Left hindlimb (tissue), 1 donor: ENCODE results near the gene CAPG.
"Not testable (repeated sequence)": the region's sequence is repeated elsewhere in the genome, so short reads cannot be mapped to it uniquely, and the experiment has no call there.

Experiments
- DNase-seq: peaks from one replicate; pipeline ENCODE4 v3.0.0-alpha.2; 2018

CAPG gene

GRCh38 chr2:85395912-85396475, 14.2 kb downstream of the CAPG start:
- no peak for DNase-seq

GRCh38 chr2:85394976-85395375, 15.2 kb downstream of the CAPG start:
- no peak for DNase-seq

DNA sequence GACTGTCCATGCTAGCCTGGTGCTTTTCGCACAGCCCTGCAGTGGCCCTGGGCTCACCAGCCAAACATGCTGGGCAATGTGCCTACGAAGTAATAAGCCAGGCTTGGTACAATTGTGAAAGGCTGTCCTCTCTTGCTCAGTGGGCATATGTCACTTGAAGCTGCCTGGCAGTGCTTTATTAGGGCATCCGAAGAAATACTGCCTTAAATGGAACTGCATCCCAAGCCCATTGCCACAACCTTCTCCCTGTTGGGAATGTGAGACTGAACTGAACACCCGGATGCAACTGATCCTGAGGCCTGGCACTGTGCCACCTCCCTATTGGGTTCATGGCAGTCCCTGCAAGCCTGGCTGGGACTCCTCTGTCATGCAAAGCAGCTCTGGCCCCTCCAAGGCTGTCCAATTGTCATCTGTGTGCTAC, 15.9 kb downstream of the CAPG start:
- DNase-seq = no peak

DNA sequence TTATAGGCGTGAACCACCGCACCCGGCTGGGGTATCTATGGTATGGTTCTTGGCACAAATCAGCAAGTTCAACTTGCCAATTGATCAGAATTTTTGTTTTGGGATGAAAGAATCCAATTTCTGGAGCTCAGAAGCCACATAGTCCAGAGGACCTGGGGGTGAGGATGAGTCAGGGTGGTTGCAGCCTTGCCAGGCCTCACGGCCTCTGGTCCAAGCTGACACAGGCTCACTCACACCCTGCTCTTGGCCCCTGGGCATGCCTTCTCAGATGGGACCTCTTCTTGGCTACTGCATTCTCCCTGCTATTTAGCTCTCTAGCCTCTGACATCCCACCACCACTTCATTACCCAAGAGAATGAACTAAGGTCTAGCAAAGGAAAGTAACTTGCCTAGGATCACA, 16.3 kb downstream of the CAPG start:
- no peak for DNase-seq

DNA sequence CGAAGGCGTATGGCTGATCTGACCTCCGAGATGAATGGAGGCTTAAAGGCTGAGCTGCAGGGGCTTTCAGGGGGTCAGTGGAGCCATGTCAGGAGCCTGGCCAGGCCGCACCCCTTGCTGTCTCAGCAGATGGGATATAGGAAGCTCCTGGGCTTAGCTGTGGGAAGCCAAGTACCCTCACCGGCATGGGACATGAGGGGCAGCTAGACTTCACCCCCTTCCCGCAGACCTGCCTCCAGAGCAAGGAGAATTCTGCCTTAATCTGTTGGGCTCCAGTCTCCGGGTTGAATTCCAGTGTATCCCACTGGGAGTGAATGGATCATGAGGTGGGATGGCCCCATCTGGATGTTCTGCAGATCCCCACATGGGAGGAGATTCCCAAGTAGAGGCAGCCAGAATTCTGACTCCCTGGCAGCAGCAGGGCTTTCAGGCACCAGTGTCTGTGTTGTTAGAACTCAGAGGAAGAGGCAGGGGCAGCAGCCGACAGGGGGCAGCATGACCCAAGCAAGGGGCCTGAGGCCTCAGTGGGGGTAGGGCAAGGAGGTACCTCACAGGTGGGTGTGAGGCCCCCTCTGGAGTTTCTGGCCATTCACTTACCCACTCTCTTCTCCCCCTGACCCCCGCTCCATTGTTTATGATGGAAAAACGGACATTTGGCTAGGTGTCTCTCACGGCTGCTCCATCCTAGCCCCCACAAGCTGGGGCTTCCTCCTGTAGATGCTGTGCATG, 19.1 kb downstream of the CAPG start:
- DNase-seq = no peak

- no peak for DNase-seq
Observed at GRCh38 chr2:85388878-85389538, 21.2 kb downstream of the CAPG start.

DNA sequence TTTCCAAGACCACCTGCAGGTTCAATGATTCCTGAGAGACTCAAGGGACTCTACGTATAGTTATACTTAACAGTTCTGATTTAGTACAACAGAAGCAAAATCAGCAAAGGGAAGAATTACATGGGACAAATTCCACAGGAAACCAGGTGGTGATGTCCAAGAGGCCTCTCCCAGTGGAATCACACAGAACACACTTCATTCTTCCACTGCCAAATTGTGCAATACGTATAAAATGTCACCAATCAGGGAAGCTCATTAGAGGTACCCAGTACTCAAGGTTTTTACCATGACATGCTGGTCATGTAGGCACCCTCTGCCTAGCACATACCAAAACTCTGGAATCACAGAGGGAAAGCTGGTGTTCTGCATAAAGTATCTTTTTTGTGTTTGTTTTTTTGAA, 22.4 kb downstream of the CAPG start:
- no peak for DNase-seq

DNA sequence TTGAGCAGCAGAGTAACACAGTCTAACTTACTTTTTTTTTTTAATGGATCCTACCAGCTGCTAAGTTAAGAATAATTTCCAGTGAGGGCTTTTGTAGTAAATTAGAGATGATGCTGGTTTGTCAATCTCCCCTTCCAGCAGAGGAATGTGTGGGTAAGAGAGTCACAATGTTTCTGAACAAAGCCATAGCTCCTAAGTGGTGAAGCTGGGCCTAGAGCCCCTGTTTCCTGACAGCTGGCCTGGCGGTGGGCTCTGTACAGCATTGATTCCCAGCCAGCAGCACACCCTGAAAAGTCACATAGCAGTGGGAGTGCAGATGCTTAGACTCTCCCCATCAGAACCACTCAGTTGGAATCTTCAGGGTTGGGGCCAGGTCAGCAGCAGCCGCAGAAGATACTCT, 24.4 kb downstream of the CAPG start:
- no peak for DNase-seq

DNA sequence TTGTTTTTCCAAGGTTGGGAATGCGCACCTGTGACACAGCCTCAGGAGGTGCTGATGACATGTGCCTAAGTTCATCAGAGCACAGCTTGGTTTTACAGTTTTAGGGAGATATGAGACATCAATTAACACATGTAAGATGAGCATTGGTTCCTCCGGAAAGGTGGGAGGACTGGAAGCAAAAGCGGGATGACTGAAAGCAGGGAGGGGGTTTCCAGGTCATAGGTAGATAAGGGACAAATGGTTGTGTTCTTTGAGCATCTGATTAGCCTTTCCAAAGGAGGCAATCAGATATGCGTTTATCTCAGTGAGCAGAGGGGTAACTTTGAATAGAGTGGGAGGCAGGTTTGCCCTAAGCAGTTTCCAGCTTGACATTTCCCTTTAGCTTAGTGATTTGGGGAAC, 26.3 kb downstream of the CAPG start:
- no peak for DNase-seq

DNA sequence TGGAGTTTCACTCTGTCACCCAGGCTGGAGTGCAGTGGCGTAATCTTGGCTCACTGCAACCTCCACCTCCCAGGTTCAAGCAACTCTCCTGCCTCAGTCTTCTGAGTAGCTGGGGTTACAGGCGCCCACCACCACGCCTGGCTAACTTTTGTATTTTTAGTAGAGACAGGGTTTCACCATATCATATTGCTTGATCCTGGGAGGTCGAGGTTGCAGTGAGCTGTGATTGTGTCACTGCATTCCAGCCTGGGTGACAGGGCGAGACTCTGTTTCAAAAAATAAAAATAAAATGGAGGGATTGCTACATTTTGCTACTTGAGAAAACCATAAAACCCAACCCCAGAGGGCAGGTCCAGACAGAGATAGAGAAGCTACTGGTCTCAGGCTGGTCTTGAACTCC, 27.0 kb downstream of the CAPG start:
- DNase-seq = not testable (repeated sequence)

GRCh38 chr2:85380048-85380447, 30.1 kb downstream of the CAPG start:
- no peak for DNase-seq

GRCh38 chr2:85378257-85378656, 31.9 kb downstream of the CAPG start:
- DNase-seq = no peak

- no peak for DNase-seq
Observed at GRCh38 chr2:85377083-85377482, 33.1 kb downstream of the CAPG start.

GRCh38 chr2:85376291-85377065, 33.7 kb downstream of the CAPG start:
- DNase-seq = no peak

DNA sequence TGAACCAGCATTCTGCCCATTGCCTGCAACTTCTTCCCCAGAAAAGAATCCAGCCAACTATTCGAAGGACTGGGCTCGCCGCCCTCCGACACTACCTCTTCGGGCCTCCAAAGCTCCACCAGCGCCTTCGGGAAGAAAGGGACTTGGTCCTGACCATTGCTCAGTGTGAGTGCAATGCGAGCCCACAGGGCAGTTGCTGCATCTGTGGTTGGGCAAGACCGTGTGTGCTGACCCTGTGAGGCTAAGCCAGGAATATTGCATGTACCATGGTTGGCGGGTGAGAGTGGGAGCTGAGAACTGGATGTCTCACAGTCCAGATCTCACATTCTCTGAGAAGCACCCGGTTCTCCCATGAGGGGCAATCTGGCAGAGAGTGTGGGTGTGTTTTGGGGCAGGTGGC, 39.1 kb downstream of the CAPG start:
- DNase-seq = no peak

DNA sequence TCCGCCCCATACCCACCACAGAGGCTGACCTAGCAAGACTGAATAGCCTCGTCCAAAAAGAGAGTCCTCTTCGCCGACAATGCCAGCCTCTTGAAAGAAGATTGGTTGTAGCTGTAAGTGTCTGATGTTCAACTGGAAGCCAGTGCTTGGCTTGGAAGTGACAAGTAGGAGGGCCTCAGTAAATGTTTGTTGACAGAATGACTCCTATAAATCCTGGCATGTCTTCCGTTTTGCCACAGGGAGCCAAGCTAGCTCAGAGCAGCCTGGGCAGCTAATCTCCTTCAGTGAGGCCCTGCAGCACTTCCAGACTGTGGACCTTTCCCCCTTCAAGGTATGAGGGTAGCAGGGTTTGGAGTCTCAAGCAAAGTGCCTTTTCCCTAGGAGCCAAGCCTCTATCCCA, 40.7 kb downstream of the CAPG start:
- no peak for DNase-seq

- DNase-seq = no peak
Observed at GRCh38 chr2:85368921-85369320, 41.2 kb downstream of the CAPG start.

- DNase-seq = no peak
Observed at GRCh38 chr2:85367180-85367579, 43.0 kb downstream of the CAPG start.

DNA sequence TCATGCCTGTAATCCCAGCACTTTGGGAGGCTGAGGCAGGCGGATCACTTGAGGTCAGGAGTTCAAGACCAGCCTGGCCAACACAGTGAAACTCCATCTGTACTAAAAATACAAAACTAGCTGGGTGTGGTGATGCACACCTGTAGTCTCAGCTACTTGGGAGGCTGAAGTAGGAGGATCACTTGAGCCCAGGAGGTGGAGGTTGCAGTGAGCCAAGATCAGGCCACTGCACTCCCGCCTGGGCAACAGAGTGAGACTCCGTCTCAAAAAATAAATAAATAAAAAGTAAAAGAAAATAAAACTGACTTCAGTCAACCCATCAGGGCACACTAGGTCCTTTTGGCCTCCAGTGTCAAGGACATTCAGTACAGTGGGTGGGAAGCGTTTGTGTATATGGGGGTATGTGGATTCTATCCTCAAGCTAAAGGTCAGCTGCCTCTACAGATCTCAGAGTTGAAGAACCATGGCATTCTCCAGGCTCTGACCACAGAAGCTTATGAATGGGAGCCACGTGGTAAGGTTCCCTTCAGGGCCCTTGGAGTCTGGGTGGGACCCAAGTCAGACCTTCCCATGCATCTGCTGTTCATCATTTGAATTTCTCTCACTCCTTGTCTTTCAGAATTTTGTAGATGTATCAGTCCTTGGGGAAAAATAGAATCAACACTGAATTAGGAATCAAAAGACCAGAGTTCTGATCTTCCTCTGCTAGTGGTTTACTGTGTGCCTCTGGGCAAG, 47.3 kb downstream of the CAPG start:
- not testable (repeated sequence) for DNase-seq

DNA sequence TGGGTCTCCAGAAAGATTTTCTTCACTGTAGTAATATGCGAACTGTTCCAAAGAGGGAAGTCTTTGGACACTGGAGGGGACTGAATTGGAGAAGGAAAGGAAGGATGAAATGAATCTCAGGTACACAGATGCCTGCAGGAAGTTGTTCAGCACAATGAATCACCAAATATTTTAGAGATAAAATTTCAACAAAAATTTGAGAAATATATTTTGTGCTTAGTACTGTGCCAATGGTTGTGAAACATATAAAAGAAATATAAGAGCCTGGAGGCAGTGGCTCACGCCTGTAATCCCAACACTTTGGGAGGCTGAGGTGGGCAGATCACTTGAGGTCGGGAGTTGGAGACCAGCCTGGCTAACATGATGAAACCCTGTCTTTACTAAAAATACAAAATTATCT, 52.4 kb downstream of the CAPG start:
- no peak for DNase-seq

- DNase-seq = no peak
Observed at GRCh38 chr2:85356186-85356585, 54.0 kb downstream of the CAPG start.

DNA sequence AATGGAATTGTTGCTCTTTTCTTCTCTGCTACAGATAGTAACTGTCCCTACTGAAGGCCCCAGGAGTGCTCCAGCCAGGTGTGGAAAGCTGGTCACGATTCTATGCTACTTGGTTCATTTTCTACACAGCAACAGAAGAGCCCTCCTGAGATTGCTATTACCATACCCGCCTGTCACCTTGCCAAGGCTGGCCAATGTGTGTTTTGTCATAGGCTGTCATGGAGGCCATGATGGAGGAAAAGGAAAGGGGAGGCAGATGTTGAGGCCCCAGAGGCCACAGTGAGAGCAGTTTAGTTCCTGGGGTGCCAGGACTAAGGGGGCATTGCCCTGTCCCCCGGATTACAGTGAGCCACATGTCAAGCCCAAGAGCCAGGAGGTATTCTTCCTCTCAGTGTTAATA, 54.6 kb downstream of the CAPG start:
- no peak for DNase-seq

GRCh38 chr2:85355073-85355410, 55.1 kb downstream of the CAPG start:
- no peak for DNase-seq
